GM19463 (cell line): Measurements from ENCODE around the gene CEP112.

Experiments used
- ATAC-seq: cut with Tn5 transposase; IDR thresholded peaks from one replicate; pipeline ENCODE4 v1.9.1; 2021; ENCODE audit warnings: mild to moderate bottlenecking, moderate library complexity; ENCODE audit not compliant: unreplicated experiment

The CEP112 gene

DNA sequence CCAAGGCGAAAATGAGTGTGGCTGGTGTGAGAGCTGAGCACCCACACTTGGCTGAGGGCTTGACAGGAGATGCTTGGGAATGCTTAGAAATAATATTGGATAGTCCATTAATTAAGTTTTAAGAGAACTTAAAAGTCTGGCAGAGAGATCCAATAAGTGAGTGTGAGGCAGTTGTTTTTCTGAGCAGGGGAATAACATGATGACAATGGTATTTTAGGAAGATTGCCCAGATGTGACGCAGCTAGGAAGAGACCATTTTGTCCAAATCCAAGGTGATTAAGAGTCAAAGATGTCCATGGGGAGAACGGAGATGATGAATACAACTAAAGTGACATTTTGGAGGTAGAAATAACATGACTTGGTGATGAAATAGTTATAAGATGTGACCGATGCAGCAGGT, 527.7 kb downstream of the CEP112 start:
- no peak for ATAC-seq

DNA sequence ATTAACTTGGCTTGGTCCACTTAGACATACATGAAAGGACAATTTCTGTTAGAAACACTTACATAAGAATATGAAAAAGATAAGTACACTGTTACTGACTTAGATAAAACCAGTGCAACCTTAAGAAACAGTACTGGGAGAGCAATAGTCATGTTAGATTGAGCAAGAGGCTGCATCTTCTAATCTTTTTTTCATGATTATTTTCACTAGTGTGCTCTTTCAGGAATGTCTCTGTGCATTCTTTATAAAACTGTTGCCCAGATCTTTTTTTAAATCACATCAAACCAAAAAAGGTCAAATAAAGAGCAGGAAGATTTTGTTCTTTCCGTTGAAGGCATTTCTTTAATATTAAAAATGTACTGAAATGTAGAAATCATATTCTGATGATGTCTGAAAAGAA, 529.7 kb downstream of the CEP112 start:
- no peak for ATAC-seq

- no peak for ATAC-seq
Observed at GRCh38 chr17:65660947-65661346, 531.0 kb downstream of the CEP112 start.

DNA sequence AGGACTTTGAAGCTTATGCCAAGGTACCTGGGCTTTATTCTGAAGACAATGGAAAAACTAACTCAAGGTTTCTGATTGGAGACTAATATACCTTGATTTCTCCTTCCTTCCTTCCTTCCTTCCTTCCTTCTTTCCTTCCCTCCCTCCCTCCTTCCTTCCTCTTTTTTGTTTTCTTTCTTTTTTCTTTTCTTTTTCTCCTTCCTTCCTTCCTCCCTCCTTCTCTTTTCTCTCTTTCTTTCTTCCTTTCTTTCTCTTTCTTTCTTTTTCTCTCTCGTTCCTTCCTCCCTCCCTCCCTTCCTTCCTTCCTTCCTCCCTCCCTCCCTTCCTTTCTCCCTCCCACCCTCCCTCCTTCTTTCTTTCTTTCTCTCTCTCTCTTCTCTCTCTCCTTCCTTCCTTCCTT, 531.9 kb downstream of the CEP112 start:
- ATAC-seq: no peak

- no peak for ATAC-seq
Observed at GRCh38 chr17:65659512-65659911, 532.4 kb downstream of the CEP112 start.

GRCh38 chr17:65657251-65657828, 534.6 kb downstream of the CEP112 start:
- ATAC-seq: no peak

DNA sequence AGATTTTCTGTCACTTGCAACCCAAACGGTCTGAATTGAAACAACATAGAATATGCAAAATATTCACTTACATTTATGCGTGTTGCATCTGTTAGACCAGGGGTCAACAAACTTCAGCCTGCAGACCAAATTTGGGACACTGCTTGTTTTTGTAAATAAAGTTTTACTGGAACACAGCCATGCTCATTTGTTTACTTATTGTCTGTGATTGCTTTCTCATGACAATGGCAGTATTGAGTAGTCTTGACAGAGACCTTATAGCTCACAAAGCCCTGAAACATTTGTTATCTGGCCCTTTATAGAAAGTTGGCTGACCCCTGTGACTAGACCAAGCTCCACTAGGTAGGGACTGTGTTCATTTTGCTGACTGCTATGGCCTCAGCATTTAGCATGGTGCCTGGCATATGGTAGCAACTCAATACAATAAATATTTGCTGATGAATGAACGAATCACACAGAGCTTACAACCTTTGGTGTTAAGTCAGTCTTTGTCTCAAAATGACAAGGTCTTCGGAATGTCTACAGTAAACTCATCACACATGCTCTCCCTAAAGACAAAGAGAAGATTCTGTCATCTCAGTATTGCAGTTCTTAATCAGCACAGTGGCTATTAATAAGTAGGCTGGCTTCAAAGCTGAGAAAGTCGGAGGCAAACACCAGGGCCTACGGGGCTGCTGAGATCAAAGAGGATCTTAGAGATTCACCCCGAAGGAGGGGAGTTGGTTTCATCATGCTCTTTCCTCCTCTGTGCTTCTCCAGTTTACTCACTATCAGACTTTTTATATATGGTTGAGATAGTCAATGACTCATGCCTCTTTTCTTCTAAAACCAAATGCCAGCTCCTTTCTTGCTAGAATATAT, 535.3 kb downstream of the CEP112 start:
- ATAC-seq: peak; percentile 79

GRCh38 chr17:65655706-65656105, 536.2 kb downstream of the CEP112 start:
- no peak for ATAC-seq

DNA sequence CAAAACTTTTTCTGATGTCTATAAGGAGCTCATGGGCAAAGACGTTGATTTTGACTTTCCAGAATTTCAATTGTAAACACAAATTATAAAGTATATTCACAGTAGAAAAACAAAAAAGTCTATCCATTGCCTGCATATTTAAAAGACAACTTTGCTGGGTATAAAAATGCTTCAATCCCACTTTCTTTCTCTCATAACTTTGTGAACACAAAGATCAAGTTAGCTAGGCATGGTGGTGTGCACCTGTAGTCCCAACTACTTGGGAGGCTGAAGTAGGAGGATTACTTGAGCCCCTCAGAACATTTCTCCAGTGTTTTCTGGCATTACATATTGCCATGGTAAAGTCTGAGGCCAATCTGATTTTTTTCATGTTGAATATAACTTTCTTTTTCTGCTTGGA, 547.4 kb downstream of the CEP112 start:
- ATAC-seq: no peak

GRCh38 chr17:65638221-65638975, 553.5 kb downstream of the CEP112 start:
- no peak for ATAC-seq

- ATAC-seq: no peak
Observed at GRCh38 chr17:65637786-65638185, 554.1 kb downstream of the CEP112 start.

- no peak for ATAC-seq
Observed at GRCh38 chr17:65634533-65634932, 557.4 kb downstream of the CEP112 start.

GRCh38 chr17:65633988-65634387, 557.9 kb downstream of the CEP112 start:
- ATAC-seq: no peak

DNA sequence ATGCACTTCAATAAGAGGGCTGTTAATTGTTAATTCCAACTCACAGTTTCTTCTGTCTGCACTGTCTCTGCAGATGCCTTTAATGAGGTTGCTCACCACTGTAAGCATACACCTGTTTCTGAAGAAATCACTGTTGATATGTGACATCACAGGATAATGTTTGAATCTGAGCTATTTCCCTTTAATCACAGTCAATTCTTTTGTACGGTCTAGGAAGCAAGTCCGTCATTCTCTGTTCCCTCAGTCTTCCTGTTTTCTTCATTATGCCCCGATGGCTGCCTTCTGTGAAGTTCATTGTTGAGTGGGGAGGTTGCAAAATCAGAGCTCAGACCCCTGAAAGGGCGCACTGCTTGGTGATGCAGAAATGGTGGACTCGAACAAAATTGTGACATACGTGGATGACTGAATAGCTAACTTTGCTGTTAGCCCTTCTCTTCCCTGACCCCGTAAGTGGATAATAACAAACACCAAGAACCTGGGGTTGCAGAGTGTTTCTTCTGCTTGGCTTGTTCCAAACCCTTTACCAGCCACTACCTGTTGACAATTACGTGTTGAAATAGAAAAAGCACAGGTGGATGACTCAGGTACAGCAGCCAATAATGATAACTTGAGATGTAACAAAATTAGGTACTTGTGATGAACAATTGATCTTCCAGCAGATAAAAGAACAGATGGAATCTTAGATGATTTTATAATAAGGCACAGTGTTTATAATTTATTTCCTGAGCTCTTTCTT, 558.6 kb downstream of the CEP112 start:
- ATAC-seq: no peak

GRCh38 chr17:65630502-65630901, 561.4 kb downstream of the CEP112 start:
- no peak for ATAC-seq

GRCh38 chr17:65629234-65629690, 562.7 kb downstream of the CEP112 start:
- ATAC-seq: no peak

DNA sequence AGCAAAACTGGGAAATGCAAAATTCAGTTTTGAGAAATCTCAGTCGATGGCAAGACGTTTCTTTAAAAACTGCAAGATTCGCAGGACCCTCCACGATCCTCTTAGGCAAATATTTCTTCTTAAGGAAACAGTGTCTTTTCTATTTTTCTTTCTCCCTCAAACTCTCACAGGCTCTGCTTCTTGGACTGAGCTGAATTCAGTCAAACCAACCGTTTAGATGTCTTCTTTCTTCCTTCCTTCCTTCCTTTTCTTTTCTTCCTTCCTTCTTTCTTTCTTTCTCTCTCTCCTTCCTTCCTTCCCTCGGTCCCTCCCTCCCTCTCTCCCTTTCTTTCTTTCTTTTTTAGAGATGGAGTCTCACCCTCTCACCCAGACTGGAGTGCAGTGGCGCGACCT, 563.3 kb downstream of the CEP112 start:
- ATAC-seq: no peak

GRCh38 chr17:65627891-65628643, 563.9 kb downstream of the CEP112 start:
- no peak for ATAC-seq

DNA sequence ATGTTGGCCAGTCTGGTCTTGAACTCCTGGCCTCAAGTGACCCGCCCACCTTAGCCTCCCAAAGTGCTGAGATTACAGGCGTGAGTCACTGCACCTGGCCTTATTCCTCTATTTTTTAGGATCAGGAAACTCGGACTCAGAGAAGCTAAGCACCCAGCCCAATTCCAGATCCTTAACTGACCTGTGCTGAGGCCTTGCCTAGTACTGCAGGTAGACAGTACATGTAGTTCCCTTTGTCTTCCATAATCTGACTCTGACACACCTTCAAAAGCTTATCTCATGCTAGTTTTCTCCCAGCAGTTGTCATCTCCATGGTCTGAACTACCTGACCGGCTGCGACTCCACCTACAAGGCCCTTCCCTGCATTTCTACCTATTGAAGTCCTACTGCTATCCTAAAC, 564.8 kb downstream of the CEP112 start:
- ATAC-seq: no peak

- no peak for ATAC-seq
Observed at GRCh38 chr17:65626451-65626850, 565.5 kb downstream of the CEP112 start.
